ENCODE measurements around the gene PCYT2. TPM values are rescaled to one million over a fixed set of nuclear protein-coding genes. Genes with fewer than 3 reads are reported as not detected.

The PCYT2 gene
- total and polyA plus RNA-seq, 9 of the 15 experiments (the other 6 are each of a cell fraction or from before 2014, with no cell fraction given), result 0.92 to 134 (median 82.5) TPM

DNA sequence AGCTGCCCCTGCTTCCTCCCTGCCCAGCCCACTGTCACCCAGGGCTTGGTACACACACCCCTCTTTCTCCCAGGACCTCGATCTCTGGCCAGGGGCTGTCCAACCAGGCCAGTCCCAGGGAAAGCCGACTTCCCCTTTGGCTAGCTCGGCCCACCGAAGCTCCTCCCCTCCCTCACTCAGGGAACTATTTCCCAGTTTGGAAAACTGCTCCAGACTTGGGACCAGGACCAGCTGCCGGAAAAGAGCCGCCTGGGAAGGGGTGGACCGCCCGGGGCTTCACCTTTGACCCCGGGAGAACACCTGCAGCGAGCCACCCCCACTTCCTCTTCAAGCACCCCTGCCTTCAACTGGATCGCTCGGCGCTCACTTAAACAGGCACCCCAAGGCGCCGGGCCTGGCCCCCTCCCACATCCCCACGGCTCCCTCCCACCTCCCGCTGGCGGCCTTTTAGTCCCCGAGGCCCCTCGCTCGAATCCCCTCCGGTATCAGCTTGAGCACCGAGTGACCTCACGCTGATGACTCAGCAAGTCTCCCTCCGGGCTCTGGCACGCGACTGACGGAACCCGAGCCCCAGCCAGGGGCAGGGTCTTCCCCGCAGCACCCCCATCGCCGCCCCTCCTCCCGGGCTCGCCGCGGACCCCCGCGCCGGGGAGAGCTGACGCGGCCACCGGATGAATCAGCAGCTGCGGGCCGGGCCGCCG is 15.4 kb upstream of the PCYT2 start (continued):
- TF ChIP-seq CCNT2 (IDR thresholded peaks at IDR 0.05; ENCODE audit: borderline replicate concordance, extremely low read depth, insufficient read length, low read depth, low read length), result no peak
- no peak for TF ChIP-seq NUFIP1 (IDR thresholded peaks at IDR 0.05; ENCODE audit: partially characterized antibody)
- TF ChIP-seq PHTF2 (CRISPR knock-in tag; IDR thresholded peaks at IDR 0.05), result no peak
- TF ChIP-seq NCOR1 (IDR thresholded peaks at IDR 0.05), result peak; percentile 67
- no peak for TF ChIP-seq ZNF561 (CRISPR knock-in tag; conservative IDR thresholded peaks at IDR 0.05)
- TF ChIP-seq ZKSCAN1 (IDR thresholded peaks at IDR 0.05; ENCODE audit: low read depth, low read length), result no peak
- TF ChIP-seq, protein P1, sequence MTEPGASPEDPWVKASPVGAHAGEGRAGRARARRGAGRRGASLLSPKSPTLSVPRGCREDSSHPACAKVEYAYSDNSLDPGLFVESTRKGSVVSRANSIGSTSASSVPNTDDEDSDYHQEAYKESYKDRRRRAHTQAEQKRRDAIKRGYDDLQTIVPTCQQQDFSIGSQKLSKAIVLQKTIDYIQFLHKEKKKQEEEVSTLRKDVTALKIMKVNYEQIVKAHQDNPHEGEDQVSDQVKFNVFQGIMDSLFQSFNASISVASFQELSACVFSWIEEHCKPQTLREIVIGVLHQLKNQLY (CRISPR knock-in tag; conservative IDR thresholded peaks at IDR 0.05), result no peak
- peak; percentile 81 for TF ChIP-seq FOSL1 (tag; conservative IDR thresholded peaks at IDR 0.05)
- TF ChIP-seq HNRNPK (IDR thresholded peaks at IDR 0.05; ENCODE audit: low read depth, low read length, poor library complexity, severe bottlenecking), result no peak
- TF ChIP-seq KLF10 (CRISPR knock-in tag; IDR thresholded peaks at IDR 0.05), result no peak
- peak; percentile 96 for TF ChIP-seq NFE2 (IDR thresholded peaks at IDR 0.05; ENCODE audit: low read depth)
- no peak for TF ChIP-seq ZNF76 (CRISPR knock-in tag; IDR thresholded peaks at IDR 0.05; ENCODE audit: borderline replicate concordance)
- no peak for TF ChIP-seq ARID2 (IDR thresholded peaks at IDR 0.05)
- no peak for TF ChIP-seq PML (IDR thresholded peaks at IDR 0.05; ENCODE audit: low read length)
- no peak for TF ChIP-seq CGGBP1 (CRISPR knock-in tag; IDR thresholded peaks at IDR 0.05)
- TF ChIP-seq SP2 (IDR thresholded peaks at IDR 0.05; ENCODE audit: extremely low read depth, low read depth, low read length, poor library complexity, severe bottlenecking), result no peak
- TF ChIP-seq NBN (IDR thresholded peaks at IDR 0.05; ENCODE audit: low read depth), result no peak
- TF ChIP-seq BCOR (IDR thresholded peaks at IDR 0.05), result 0 out of 2 replicates have a peak, but pooled peaks have one; percentile 46
- TF ChIP-seq, protein P2, sequence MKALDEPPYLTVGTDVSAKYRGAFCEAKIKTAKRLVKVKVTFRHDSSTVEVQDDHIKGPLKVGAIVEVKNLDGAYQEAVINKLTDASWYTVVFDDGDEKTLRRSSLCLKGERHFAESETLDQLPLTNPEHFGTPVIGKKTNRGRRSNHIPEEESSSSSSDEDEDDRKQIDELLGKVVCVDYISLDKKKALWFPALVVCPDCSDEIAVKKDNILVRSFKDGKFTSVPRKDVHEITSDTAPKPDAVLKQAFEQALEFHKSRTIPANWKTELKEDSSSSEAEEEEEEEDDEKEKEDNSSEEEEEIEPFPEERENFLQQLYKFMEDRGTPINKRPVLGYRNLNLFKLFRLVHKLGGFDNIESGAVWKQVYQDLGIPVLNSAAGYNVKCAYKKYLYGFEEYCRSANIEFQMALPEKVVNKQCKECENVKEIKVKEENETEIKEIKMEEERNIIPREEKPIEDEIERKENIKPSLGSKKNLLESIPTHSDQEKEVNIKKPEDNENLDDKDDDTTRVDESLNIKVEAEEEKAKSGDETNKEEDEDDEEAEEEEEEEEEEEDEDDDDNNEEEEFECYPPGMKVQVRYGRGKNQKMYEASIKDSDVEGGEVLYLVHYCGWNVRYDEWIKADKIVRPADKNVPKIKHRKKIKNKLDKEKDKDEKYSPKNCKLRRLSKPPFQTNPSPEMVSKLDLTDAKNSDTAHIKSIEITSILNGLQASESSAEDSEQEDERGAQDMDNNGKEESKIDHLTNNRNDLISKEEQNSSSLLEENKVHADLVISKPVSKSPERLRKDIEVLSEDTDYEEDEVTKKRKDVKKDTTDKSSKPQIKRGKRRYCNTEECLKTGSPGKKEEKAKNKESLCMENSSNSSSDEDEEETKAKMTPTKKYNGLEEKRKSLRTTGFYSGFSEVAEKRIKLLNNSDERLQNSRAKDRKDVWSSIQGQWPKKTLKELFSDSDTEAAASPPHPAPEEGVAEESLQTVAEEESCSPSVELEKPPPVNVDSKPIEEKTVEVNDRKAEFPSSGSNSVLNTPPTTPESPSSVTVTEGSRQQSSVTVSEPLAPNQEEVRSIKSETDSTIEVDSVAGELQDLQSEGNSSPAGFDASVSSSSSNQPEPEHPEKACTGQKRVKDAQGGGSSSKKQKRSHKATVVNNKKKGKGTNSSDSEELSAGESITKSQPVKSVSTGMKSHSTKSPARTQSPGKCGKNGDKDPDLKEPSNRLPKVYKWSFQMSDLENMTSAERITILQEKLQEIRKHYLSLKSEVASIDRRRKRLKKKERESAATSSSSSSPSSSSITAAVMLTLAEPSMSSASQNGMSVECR (CRISPR knock-in tag; IDR thresholded peaks at IDR 0.05), result peak; percentile 40; the same call in 1 of the 2 replicates
- no peak for TF ChIP-seq RB1 (IDR thresholded peaks at IDR 0.05; ENCODE audit: low read depth)
- TF ChIP-seq THRAP3 (IDR thresholded peaks at IDR 0.05; ENCODE audit: borderline replicate concordance), result no peak
- TF ChIP-seq ETV6 (IDR thresholded peaks at IDR 0.05; ENCODE audit: borderline replicate concordance in 1 of 2, low read depth in 2 of 2, low read length in 1 of 2), result no peak
- TF ChIP-seq ETV6 (CRISPR knock-in tag; IDR thresholded peaks at IDR 0.05; ENCODE audit: borderline replicate concordance), result no peak
- no peak for TF ChIP-seq ELK1 (CRISPR knock-in tag; IDR thresholded peaks at IDR 0.05)
